HL-60 (cell line): Measurements from ENCODE around the gene DLX1.

Experiments
- DNase-seq, 2 experiments: peaks; one replicate each; pipeline ENCODE4 v3.0.0-alpha.2; 2010 to 2020; ENCODE audit warnings: low read depth in 1 of 2, low spot score in 1 of 2
- H3K27ac ChIP-seq: fragments of 250-450 bp; sonication (Bioruptor Pico); replicated peaks from 2 replicates; pipeline ENCODE4 v1.5.1; 2020; ENCODE audit warnings: mild to moderate bottlenecking, moderate library complexity
- H3K27me3 ChIP-seq: fragments of 250-450 bp; sonication (Bioruptor Pico); 2 replicates; pipeline ENCODE4 v1.5.1; 2021; ENCODE audit warnings: mild to moderate bottlenecking, moderate library complexity; ENCODE audit not compliant: insufficient read depth, poor library complexity, severe bottlenecking
- H3K4me3 ChIP-seq: replicated peaks from 2 replicates; pipeline ENCODE4 v1.5.1; 2011; ENCODE audit warnings: mild to moderate bottlenecking, control low read depth, low read length; ENCODE audit not compliant: insufficient read depth
- CTCF ChIP-seq: IDR thresholded peaks from one replicate; pipeline ENCODE4 v1.5.1; 2011; ENCODE audit warnings: low read length, control low read depth, inconsistent platforms; ENCODE audit not compliant: insufficient read depth
- GABPA ChIP-seq: IDR thresholded peaks from 2 replicates; pipeline ENCODE4 v1.6.1; 2012; ENCODE audit warnings: low read depth
- POLR2AphosphoS5 ChIP-seq: IDR thresholded peaks from 2 replicates; pipeline ENCODE4 v1.6.1; 2012; ENCODE audit warnings: low read depth
- SPI1 ChIP-seq: IDR thresholded peaks from 2 replicates; pipeline ENCODE4 v1.6.1; 2012; ENCODE audit warnings: low read depth, mild to moderate bottlenecking, borderline replicate concordance
- TF ChIP-seq, protein P1 (sequence below): IDR thresholded peaks from 2 replicates; pipeline ENCODE4 v1.6.1; 2012; ENCODE audit warnings: low read depth; ENCODE audit not compliant: insufficient replicate concordance

Gene DLX1

GRCh38 chr2:172070936-172071335, 14.4 kb upstream of the DLX1 start:
- Histone ChIP-seq H3K4me3 (no peak overlapping the region), H3K27me3 (no peaks in the 10 kb centered on the region), H3K27ac (no peak overlapping the region)
- TF ChIP-seq, protein P1, sequence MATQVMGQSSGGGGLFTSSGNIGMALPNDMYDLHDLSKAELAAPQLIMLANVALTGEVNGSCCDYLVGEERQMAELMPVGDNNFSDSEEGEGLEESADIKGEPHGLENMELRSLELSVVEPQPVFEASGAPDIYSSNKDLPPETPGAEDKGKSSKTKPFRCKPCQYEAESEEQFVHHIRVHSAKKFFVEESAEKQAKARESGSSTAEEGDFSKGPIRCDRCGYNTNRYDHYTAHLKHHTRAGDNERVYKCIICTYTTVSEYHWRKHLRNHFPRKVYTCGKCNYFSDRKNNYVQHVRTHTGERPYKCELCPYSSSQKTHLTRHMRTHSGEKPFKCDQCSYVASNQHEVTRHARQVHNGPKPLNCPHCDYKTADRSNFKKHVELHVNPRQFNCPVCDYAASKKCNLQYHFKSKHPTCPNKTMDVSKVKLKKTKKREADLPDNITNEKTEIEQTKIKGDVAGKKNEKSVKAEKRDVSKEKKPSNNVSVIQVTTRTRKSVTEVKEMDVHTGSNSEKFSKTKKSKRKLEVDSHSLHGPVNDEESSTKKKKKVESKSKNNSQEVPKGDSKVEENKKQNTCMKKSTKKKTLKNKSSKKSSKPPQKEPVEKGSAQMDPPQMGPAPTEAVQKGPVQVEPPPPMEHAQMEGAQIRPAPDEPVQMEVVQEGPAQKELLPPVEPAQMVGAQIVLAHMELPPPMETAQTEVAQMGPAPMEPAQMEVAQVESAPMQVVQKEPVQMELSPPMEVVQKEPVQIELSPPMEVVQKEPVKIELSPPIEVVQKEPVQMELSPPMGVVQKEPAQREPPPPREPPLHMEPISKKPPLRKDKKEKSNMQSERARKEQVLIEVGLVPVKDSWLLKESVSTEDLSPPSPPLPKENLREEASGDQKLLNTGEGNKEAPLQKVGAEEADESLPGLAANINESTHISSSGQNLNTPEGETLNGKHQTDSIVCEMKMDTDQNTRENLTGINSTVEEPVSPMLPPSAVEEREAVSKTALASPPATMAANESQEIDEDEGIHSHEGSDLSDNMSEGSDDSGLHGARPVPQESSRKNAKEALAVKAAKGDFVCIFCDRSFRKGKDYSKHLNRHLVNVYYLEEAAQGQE: no peak
- no peak for TF ChIP-seq SPI1
- DNase-seq: no peak

GRCh38 chr2:172072303-172072702, 13.0 kb upstream of the DLX1 start:
- Histone ChIP-seq H3K27me3 (no peaks in the 10 kb centered on the region), H3K27ac (no peak overlapping the region), H3K4me3 (no peak overlapping the region)
- no peak for DNase-seq
- TF ChIP-seq, protein P1: no peak
- no peak for TF ChIP-seq POLR2AphosphoS5

DNA sequence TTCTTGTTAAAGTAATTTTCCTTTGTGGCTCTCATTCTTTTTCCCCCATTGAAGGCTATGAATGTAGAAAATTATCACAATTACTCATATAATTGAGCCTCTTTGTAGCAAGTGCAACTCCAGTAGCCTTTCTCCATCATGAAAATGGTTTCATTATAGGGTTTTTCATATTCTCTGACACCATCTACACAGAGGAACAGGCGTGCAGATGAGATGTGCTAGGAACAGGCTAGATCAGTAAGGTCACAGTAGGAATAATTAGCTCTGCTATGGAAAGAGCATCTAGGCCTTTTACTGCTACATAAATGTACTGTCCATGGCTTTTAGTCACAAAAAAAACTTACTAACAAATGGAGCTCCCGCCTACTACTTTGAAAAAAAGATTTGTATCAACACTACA, 12.6 kb upstream of the DLX1 start:
- Histone ChIP-seq H3K27me3 (no peaks in the 10 kb centered on the region), H3K4me3 (no peak overlapping the region), H3K27ac (no peak overlapping the region)
- TF ChIP-seq POLR2AphosphoS5: no peak
- TF ChIP-seq CTCF: no peak
- TF ChIP-seq GABPA: no peak
- TF ChIP-seq, protein P1: no peak
- no peak for TF ChIP-seq SPI1
- no peak for DNase-seq

- Histone ChIP-seq H3K27ac (no peak overlapping the region), H3K4me3 (no peak overlapping the region), H3K27me3 (no peaks in the 10 kb centered on the region)
- no peak for DNase-seq
- TF ChIP-seq POLR2AphosphoS5 (no peak), GABPA (no peak), SPI1 (no peak), CTCF (no peak)
- TF ChIP-seq, protein P1: no peak
These were observed 11.8 kb upstream of the DLX1 start for GRCh38 chr2:172073518-172073917.
